ENCODE results near the gene NOVA1.

The NOVA1 gene

GRCh38 chr14:26606729-26607312, 9.0 kb upstream of the NOVA1 start:
- Histone ChIP-seq H3K27ac (no peak overlapping the region), H3K36me3 (ENCODE audit: insufficient read depth, low read length) (no peaks in the 10 kb centered on the region), H3K9me3 (ENCODE audit: low read depth, low read length) (no peaks in the 10 kb centered on the region), H3K4me3 (no peak overlapping the region), H3K9ac (ENCODE audit: insufficient read length) (no peak overlapping the region)
- no peak for DNase-seq (ENCODE audit: low read depth, low spot score)
- TF ChIP-seq FOXP2 (optimal IDR thresholded peaks at IDR 0.05; ENCODE audit: control extremely low read depth, extremely low read length, insufficient read depth) (no peak), EZH2 (IDR thresholded peaks at IDR 0.05) (no peak), POLR2AphosphoS5 (IDR thresholded peaks at IDR 0.05; ENCODE audit: borderline replicate concordance, low read depth, low read length) (no peak)

GRCh38 chr14:26605602-26606001, 7.8 kb upstream of the NOVA1 start:
- no peak overlapping the region for H3K27ac ChIP-seq
- no peaks in the 10 kb centered on the region for H3K36me3 ChIP-seq (ENCODE audit: insufficient read depth, low read length)
- H3K9ac ChIP-seq (ENCODE audit: insufficient read length), result no peak overlapping the region
- DNase-seq (ENCODE audit: low read depth, low spot score), result no peak
- TF ChIP-seq FOXP2 (optimal IDR thresholded peaks at IDR 0.05; ENCODE audit: control extremely low read depth, extremely low read length, insufficient read depth), result no peak
- TF ChIP-seq EZH2 (IDR thresholded peaks at IDR 0.05), result no peak
- TF ChIP-seq POLR2AphosphoS5 (IDR thresholded peaks at IDR 0.05; ENCODE audit: borderline replicate concordance, low read depth, low read length), result no peak
- H3K4me3 ChIP-seq, result no peak overlapping the region
- H3K9me3 ChIP-seq (ENCODE audit: low read depth, low read length), result no peaks in the 10 kb centered on the region

- Histone ChIP-seq H3K9ac (ENCODE audit: insufficient read length) (no peak overlapping the region), H3K27ac (no peak overlapping the region), H3K9me3 (ENCODE audit: low read depth, low read length) (no peaks in the 10 kb centered on the region), H3K36me3 (ENCODE audit: insufficient read depth, low read length) (no peaks in the 10 kb centered on the region), H3K4me3 (no peak overlapping the region)
- no peak for DNase-seq (ENCODE audit: low read depth, low spot score)
- no peak for TF ChIP-seq EZH2 (IDR thresholded peaks at IDR 0.05)
- TF ChIP-seq FOXP2 (optimal IDR thresholded peaks at IDR 0.05; ENCODE audit: control extremely low read depth, extremely low read length, insufficient read depth), result no peak
- no peak for TF ChIP-seq POLR2AphosphoS5 (IDR thresholded peaks at IDR 0.05; ENCODE audit: borderline replicate concordance, low read depth, low read length)
Observed at GRCh38 chr14:26602902-26603301, 5.1 kb upstream of the NOVA1 start.

DNA sequence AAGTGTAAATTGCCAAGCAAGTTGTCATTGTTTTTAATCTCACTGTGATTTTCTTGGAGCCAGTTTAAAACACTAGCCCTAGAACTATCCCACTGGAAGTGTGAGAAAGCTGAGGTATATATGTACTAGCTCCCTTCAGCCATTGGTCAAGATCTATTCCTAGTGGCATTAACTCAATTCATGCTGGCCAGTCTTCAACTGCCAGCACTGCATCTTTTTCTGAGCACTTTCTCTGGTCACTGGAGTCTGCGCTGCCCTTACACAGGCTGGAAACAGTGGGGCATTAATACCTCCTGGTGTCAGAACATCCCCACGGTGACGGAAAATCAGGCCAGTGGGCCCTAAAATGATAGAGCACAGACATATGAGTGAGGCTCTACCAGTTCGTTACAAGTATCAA, 4.0 kb upstream of the NOVA1 start:
- no peak overlapping the region for H3K9ac ChIP-seq (ENCODE audit: insufficient read length)
- TF ChIP-seq FOXP2 (optimal IDR thresholded peaks at IDR 0.05; ENCODE audit: control extremely low read depth, extremely low read length, insufficient read depth) (no peak), POLR2AphosphoS5 (IDR thresholded peaks at IDR 0.05; ENCODE audit: borderline replicate concordance, low read depth, low read length) (no peak), EZH2 (IDR thresholded peaks at IDR 0.05) (no peak)
- no peak for DNase-seq (ENCODE audit: low read depth, low spot score)
- no peak overlapping the region for H3K27ac ChIP-seq
- H3K9me3 ChIP-seq (ENCODE audit: low read depth, low read length), result no peaks in the 10 kb centered on the region
- H3K36me3 ChIP-seq (ENCODE audit: insufficient read depth, low read length), result no peaks in the 10 kb centered on the region
- H3K4me3 ChIP-seq, result no peak overlapping the region

GRCh38 chr14:26599291-26599690, 1.5 kb upstream of the NOVA1 start:
- H3K9me3 ChIP-seq (ENCODE audit: low read depth, low read length), result no peaks in the 10 kb centered on the region
- no peak overlapping the region for H3K9ac ChIP-seq (ENCODE audit: insufficient read length)
- no peak for TF ChIP-seq POLR2AphosphoS5 (IDR thresholded peaks at IDR 0.05; ENCODE audit: borderline replicate concordance, low read depth, low read length)
- TF ChIP-seq FOXP2 (optimal IDR thresholded peaks at IDR 0.05; ENCODE audit: control extremely low read depth, extremely low read length, insufficient read depth), result no peak
- TF ChIP-seq EZH2 (IDR thresholded peaks at IDR 0.05), result no peak
- H3K36me3 ChIP-seq (ENCODE audit: insufficient read depth, low read length), result no peaks in the 10 kb centered on the region
- DNase-seq (ENCODE audit: low read depth, low spot score), result no peak
- no peak overlapping the region for H3K27ac ChIP-seq
- no peak overlapping the region for H3K4me3 ChIP-seq

- no peak for DNase-seq (ENCODE audit: low read depth, low spot score)
Observed at GRCh38 chr14:26598672-26599131, 869 bp upstream of the NOVA1 start.

GRCh38 chr14:26598081-26598671, 343 bp upstream of the NOVA1 start:
- DNase-seq (ENCODE audit: low read depth, low spot score), result no peak
- Histone ChIP-seq H3K9ac (ENCODE audit: insufficient read length) (no peak overlapping the region), H3K27ac (no peak overlapping the region), H3K9me3 (ENCODE audit: low read depth, low read length) (no peaks in the 10 kb centered on the region), H3K36me3 (ENCODE audit: insufficient read depth, low read length) (no peaks in the 10 kb centered on the region), H3K4me3 (peak overlapping the region; percentile 71)
- TF ChIP-seq EZH2 (IDR thresholded peaks at IDR 0.05), result no peak

More at GRCh38 chr14:26598672-26599131, 869 bp upstream of the NOVA1 start:
- TF ChIP-seq FOXP2 (optimal IDR thresholded peaks at IDR 0.05; ENCODE audit: control extremely low read depth, extremely low read length, insufficient read depth) (no peak), POLR2AphosphoS5 (IDR thresholded peaks at IDR 0.05; ENCODE audit: borderline replicate concordance, low read depth, low read length) (no peak), EZH2 (IDR thresholded peaks at IDR 0.05) (no peak)
- no peaks in the 10 kb centered on the region for H3K9me3 ChIP-seq (ENCODE audit: low read depth, low read length)
- H3K9ac ChIP-seq (ENCODE audit: insufficient read length), result no peak overlapping the region
- H3K36me3 ChIP-seq (ENCODE audit: insufficient read depth, low read length), result no peaks in the 10 kb centered on the region
- H3K27ac ChIP-seq, result no peak overlapping the region
- H3K4me3 ChIP-seq, result peak overlapping the region; percentile 71

GRCh38 chr14:26597071-26597588, 703 bp downstream of the NOVA1 start:
- peak overlapping the region; percentile 71 for H3K4me3 ChIP-seq
- no peaks in the 10 kb centered on the region for H3K9me3 ChIP-seq (ENCODE audit: low read depth, low read length)
- no peak overlapping the region for H3K27ac ChIP-seq
- H3K36me3 ChIP-seq (ENCODE audit: insufficient read depth, low read length), result no peaks in the 10 kb centered on the region
- TF ChIP-seq EZH2 (IDR thresholded peaks at IDR 0.05), result no peak
- no peak for TF ChIP-seq POLR2AphosphoS5 (IDR thresholded peaks at IDR 0.05; ENCODE audit: borderline replicate concordance, low read depth, low read length)
- DNase-seq (ENCODE audit: low read depth, low spot score), result no peak
- no peak overlapping the region for H3K9ac ChIP-seq (ENCODE audit: insufficient read length)
